ENCODE data around the gene NANP. TPM values are rescaled to one million over a fixed set of nuclear protein-coding genes. Genes with fewer than 3 reads are reported as not detected.
"Not testable (repeated sequence)": the region's sequence is repeated elsewhere in the genome, so short reads cannot be mapped to it uniquely, and the experiment has no call there.

The NANP gene
- total and polyA plus RNA-seq, 4 donors: 2.4 to 7.3 (median 4.4) TPM

DNA sequence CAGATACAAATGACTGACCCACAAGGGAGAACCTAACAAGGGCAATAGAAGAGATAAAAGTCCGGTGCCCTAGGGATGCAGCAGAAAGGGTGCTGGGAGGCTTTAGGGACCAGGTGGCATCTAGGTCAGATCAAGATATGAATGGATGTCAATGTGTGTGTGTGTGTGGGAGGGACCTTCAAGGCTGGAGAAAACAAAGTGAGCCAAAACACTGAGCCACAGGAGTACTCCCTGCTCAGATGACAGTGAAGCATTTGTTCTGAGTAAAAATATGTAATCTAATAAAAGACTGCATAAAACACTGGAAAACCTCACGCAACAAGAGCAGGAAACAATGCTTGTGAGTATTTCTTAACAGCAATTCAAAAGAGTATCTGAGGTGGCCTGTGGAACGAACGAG lies 44.6 kb upstream of the NANP start:
- TF ChIP-seq, protein P1, sequence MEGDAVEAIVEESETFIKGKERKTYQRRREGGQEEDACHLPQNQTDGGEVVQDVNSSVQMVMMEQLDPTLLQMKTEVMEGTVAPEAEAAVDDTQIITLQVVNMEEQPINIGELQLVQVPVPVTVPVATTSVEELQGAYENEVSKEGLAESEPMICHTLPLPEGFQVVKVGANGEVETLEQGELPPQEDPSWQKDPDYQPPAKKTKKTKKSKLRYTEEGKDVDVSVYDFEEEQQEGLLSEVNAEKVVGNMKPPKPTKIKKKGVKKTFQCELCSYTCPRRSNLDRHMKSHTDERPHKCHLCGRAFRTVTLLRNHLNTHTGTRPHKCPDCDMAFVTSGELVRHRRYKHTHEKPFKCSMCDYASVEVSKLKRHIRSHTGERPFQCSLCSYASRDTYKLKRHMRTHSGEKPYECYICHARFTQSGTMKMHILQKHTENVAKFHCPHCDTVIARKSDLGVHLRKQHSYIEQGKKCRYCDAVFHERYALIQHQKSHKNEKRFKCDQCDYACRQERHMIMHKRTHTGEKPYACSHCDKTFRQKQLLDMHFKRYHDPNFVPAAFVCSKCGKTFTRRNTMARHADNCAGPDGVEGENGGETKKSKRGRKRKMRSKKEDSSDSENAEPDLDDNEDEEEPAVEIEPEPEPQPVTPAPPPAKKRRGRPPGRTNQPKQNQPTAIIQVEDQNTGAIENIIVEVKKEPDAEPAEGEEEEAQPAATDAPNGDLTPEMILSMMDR (IDR thresholded peaks at IDR 0.05; ENCODE audit: control extremely low read depth, extremely low read depth): no peak
- H3K9me3 ChIP-seq (ENCODE audit: control insufficient read depth in 4 of 4, insufficient read depth in 3 of 4, low read length in 3 of 4): peaks cover 0 to 2% (median 0%) of the 10 kb centered on the region in 4 donors
- WGBS, 2 donors: 79 to 82% methylated on average over 4 of the region's 4 CpGs
- ATAC-seq (ENCODE audit: insufficient read depth, low FRiP score) (no peak), DNase-seq (no peak)
- no peak overlapping the region for H3K27ac ChIP-seq (ENCODE audit: low read depth in 1 of 2, low read length in 1 of 2)
- no peaks in the 10 kb centered on the region for H3K27me3 ChIP-seq (ENCODE audit: control insufficient read depth in 3 of 3, insufficient read depth in 3 of 3, low read length in 2 of 3)
- peaks cover 0 to 8% (median 5%) of the 10 kb centered on the region in 4 donors for H3K36me3 ChIP-seq (ENCODE audit: control insufficient read depth in 4 of 4, insufficient read depth in 4 of 4, low read length in 4 of 4)
- no peaks in the 10 kb centered on the region for H3K4me1 ChIP-seq (ENCODE audit: control insufficient read depth in 5 of 5, insufficient read depth in 5 of 5, low read length in 5 of 5)
- no peak overlapping the region for H3K9ac ChIP-seq (ENCODE audit: insufficient read depth in 1 of 2, low read length in 2 of 2)
- H3K4me3 ChIP-seq: no peak overlapping the region

- TF ChIP-seq, protein P1 (IDR thresholded peaks at IDR 0.05; ENCODE audit: control extremely low read depth, extremely low read depth): no peak
- H3K4me1 ChIP-seq (ENCODE audit: control insufficient read depth in 5 of 5, insufficient read depth in 5 of 5, low read length in 5 of 5): peaks cover 0 to 2% (median 0%) of the 10 kb centered on the region in 5 donors
- H3K9me3 ChIP-seq (ENCODE audit: control insufficient read depth in 4 of 4, insufficient read depth in 3 of 4, low read length in 3 of 4): no peaks in the 10 kb centered on the region
- no peak overlapping the region for H3K4me3 ChIP-seq
- peaks cover 0 to 2% (median 0%) of the 10 kb centered on the region in 4 donors for H3K36me3 ChIP-seq (ENCODE audit: control insufficient read depth in 4 of 4, insufficient read depth in 4 of 4, low read length in 4 of 4)
- no peak for DNase-seq
- no peak for ATAC-seq (ENCODE audit: insufficient read depth, low FRiP score)
- no peak overlapping the region for H3K9ac ChIP-seq (ENCODE audit: insufficient read depth in 1 of 2, low read length in 2 of 2)
- no peaks in the 10 kb centered on the region for H3K27me3 ChIP-seq (ENCODE audit: control insufficient read depth in 3 of 3, insufficient read depth in 3 of 3, low read length in 2 of 3)
- no peak overlapping the region for H3K27ac ChIP-seq (ENCODE audit: low read depth in 1 of 2, low read length in 1 of 2)
These were observed 36.2 kb upstream of the NANP start for GRCh38 chr20:25659999-25660398.

GRCh38 chr20:25654487-25654886 lies 30.7 kb upstream of the NANP start:
- ATAC-seq (ENCODE audit: insufficient read depth, low FRiP score) (no peak), DNase-seq (no peak)
- Histone ChIP-seq H3K9ac (ENCODE audit: insufficient read depth in 1 of 2, low read length in 2 of 2) (no peak overlapping the region), H3K4me3 (no peak overlapping the region), H3K4me1 (ENCODE audit: control insufficient read depth in 5 of 5, insufficient read depth in 5 of 5, low read length in 5 of 5) (peaks cover 0 to 2% (median 0%) of the 10 kb centered on the region in 5 donors), H3K9me3 (ENCODE audit: control insufficient read depth in 4 of 4, insufficient read depth in 3 of 4, low read length in 3 of 4) (no peaks in the 10 kb centered on the region), H3K27me3 (ENCODE audit: control insufficient read depth in 3 of 3, insufficient read depth in 3 of 3, low read length in 2 of 3) (no peaks in the 10 kb centered on the region), H3K27ac (ENCODE audit: low read depth in 1 of 2, low read length in 1 of 2) (no peak overlapping the region), H3K36me3 (ENCODE audit: control insufficient read depth in 4 of 4, insufficient read depth in 4 of 4, low read length in 4 of 4) (peaks cover 0 to 2% (median 0%) of the 10 kb centered on the region in 4 donors)
- TF ChIP-seq, protein P1 (IDR thresholded peaks at IDR 0.05; ENCODE audit: control extremely low read depth, extremely low read depth): no peak

DNA sequence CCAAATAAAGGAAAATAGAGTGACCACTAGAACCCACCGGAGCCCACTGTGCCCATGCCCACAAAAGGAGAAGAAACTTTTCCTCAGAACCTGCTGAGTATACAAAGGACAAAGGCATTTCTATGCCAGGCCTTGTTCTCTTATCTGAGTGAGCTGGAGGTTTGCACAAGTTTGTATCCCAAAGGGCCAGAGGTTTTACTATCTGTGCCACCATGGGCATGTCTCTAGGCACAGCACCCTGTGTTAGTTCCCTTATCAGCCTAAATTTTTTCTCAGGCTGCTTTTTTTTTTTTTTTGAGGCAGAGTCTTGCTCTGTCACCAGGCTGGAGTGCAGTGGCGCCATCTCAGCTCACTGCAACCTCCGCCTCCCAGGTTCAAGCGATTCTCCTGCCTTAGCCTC lies 29.1 kb upstream of the NANP start:
- WGBS, 2 donors: 98 to 99% methylated on average over 4 of the region's 4 CpGs
- ATAC-seq (ENCODE audit: insufficient read depth, low FRiP score); DNase-seq; H3K36me3 ChIP-seq (ENCODE audit: control insufficient read depth in 4 of 4, insufficient read depth in 4 of 4, low read length in 4 of 4); H3K27ac ChIP-seq (ENCODE audit: low read depth in 1 of 2, low read length in 1 of 2); H3K4me3 ChIP-seq; H3K9ac ChIP-seq (ENCODE audit: insufficient read depth in 1 of 2, low read length in 2 of 2); H3K9me3 ChIP-seq (ENCODE audit: control insufficient read depth in 4 of 4, insufficient read depth in 3 of 4, low read length in 3 of 4); H3K27me3 ChIP-seq (ENCODE audit: control insufficient read depth in 3 of 3, insufficient read depth in 3 of 3, low read length in 2 of 3); H3K4me1 ChIP-seq (ENCODE audit: control insufficient read depth in 5 of 5, insufficient read depth in 5 of 5, low read length in 5 of 5): not testable (repeated sequence)
